ENCODE measurements around the gene GPR37L1. TPM values are rescaled to one million over a fixed set of nuclear protein-coding genes. Genes with fewer than 3 reads are reported as not detected.

Gene GPR37L1
- total and polyA plus RNA-seq, 2 of the 4 experiments (the other 2 are of a cell fraction): 0.02 TPM; not detected in 1

- H2BK20ac ChIP-seq (ENCODE audit: low read depth, low read length): no peak overlapping the region
- no peak overlapping the region for H2BK120ac ChIP-seq (ENCODE audit: low read depth, low read length)
- 0 out of 2 replicates have a peak, but pooled peaks cover 3% of the 10 kb centered on the region for H3K9me1 ChIP-seq (ENCODE audit: insufficient read depth, low read length)
- no peak for DNase-seq
- H3K18ac ChIP-seq (ENCODE audit: low read depth, low read length): no peak overlapping the region
- H4K5ac ChIP-seq (ENCODE audit: low read depth, low read length): no peak overlapping the region
- no peak overlapping the region for H2AK9ac ChIP-seq (replicated peaks; ENCODE audit: low read depth, low read length, poor library complexity)
- no peak overlapping the region for H3K4ac ChIP-seq (ENCODE audit: low read depth, low read length)
- ChIA-PET POLR2A (ENCODE audit: unreplicated experiment) (no interaction called here), CTCF (no interaction called here)
- no peak overlapping the region for H3K9ac ChIP-seq (ENCODE audit: low read depth, low read length)
- H3K23ac ChIP-seq (ENCODE audit: low read depth, low read length): no peak overlapping the region
- BruUV-seq (replicated peaks): no TSS peak
- H3K79me1 ChIP-seq (ENCODE audit: low read depth in 1 of 2, low read length in 2 of 2): no peaks in the 10 kb centered on the region
- peaks cover 24% of the 10 kb centered on the region for H3K27me3 ChIP-seq (ENCODE audit: control insufficient read depth, insufficient read depth, low read length)
- dilution Hi-C loops (cut with HindIII; ENCODE audit: low sequenced_read_pairs, unreplicated experiment) (no loop called here), in situ Hi-C loops (cut with MboI; ENCODE audit: low sequenced_read_pairs) (no loop called here), intact Hi-C loops (cut with micrococcal nuclease) (no loop called here)
- no peak overlapping the region for H2AK5ac ChIP-seq (ENCODE audit: low read depth, low read length)
- H3K4me1 ChIP-seq (ENCODE audit: control insufficient read depth, insufficient read depth, low read length): peaks cover 3% of the 10 kb centered on the region; the same call in 1 of the 2 replicates
- H2BK15ac ChIP-seq (ENCODE audit: low read depth, low read length): no peak overlapping the region
- H4K8ac ChIP-seq (ENCODE audit: low read depth in 2 of 2, low read length in 2 of 2): no peak overlapping the region
- H3K14ac ChIP-seq (replicated peaks; ENCODE audit: low read depth, low read length): no peak overlapping the region
- H3K4me3 ChIP-seq (ENCODE audit: insufficient read depth, low read depth, low read length): no peak overlapping the region
- TF ChIP-seq CEBPB (IDR thresholded peaks at IDR 0.05; ENCODE audit: low read depth, low read length) (no peak), FOS (IDR thresholded peaks at IDR 0.05; ENCODE audit: low read depth, low read length) (no peak), RFX5 (IDR thresholded peaks at IDR 0.05; ENCODE audit: low read depth, low read length) (no peak), RCOR1 (IDR thresholded peaks at IDR 0.05; ENCODE audit: insufficient replicate concordance, low read length) (no peak), SMC3 (IDR thresholded peaks at IDR 0.05; ENCODE audit: low read depth, low read length) (no peak), CTCF (conservative IDR thresholded peaks at IDR 0.05; ENCODE audit: low read depth, low read length) (no peak), MAZ (IDR thresholded peaks at IDR 0.05; ENCODE audit: borderline replicate concordance, low read depth, low read length) (no peak), MAFK (IDR thresholded peaks at IDR 0.05; ENCODE audit: low read depth, low read length) (no peak), MXI1 (IDR thresholded peaks at IDR 0.05; ENCODE audit: borderline replicate concordance, low read depth, low read length) (no peak), USF2 (IDR thresholded peaks at IDR 0.05; ENCODE audit: low read depth, low read length) (no peak), ELK1 (IDR thresholded peaks at IDR 0.05; ENCODE audit: borderline replicate concordance, low read depth, low read length) (no peak), RAD21 (IDR thresholded peaks at IDR 0.05; ENCODE audit: low read length) (no peak), POLR2A (IDR thresholded peaks at IDR 0.05; ENCODE audit: low read depth, low read length) (no peak), BHLHE40 (IDR thresholded peaks at IDR 0.05; ENCODE audit: low read depth, low read length) (no peak)
- H3K4me2 ChIP-seq (ENCODE audit: low read depth, low read length): no peak overlapping the region
- ATAC-seq (ENCODE audit: low read depth): no peak
- no peaks in the 10 kb centered on the region for H3K9me3 ChIP-seq (ENCODE audit: control insufficient read depth, insufficient read depth, low read length)
- H4K91ac ChIP-seq (ENCODE audit: insufficient read depth, low read depth, low read length): no peak overlapping the region
- no peaks in the 10 kb centered on the region for H3K36me3 ChIP-seq (ENCODE audit: control insufficient read depth, insufficient read depth, low read length)
- H4K20me1 ChIP-seq (ENCODE audit: insufficient read depth, low read length): no peaks in the 10 kb centered on the region
- 87% methylated on average over 2 of the region's 3 CpGs; no CpG with 5 or more reads in 1 of the 2 experiments for WGBS, 2 experiments (ENCODE audit: extremely low coverage in 2 of 2, insufficient read length in 1 of 2)
- H2AFZ ChIP-seq (replicated peaks; ENCODE audit: low read length, poor library complexity): peak overlapping the region; percentile 11
- no peak overlapping the region for H3K56ac ChIP-seq (ENCODE audit: extremely low read depth, insufficient read depth, low read length)
- no peak overlapping the region for H3K27ac ChIP-seq (ENCODE audit: insufficient read depth, low read length)
- no peak overlapping the region for H2BK5ac ChIP-seq (ENCODE audit: low read depth, low read length, poor library complexity, severe bottlenecking)
Measured at GRCh38 chr1:202088206-202088605, 34.5 kb upstream of the GPR37L1 start.

All from IMR-90 (cell line).